Colonic mucosa (tissue), 4 donors: ENCODE results near the gene DGKI. TPM values are rescaled to one million over a fixed set of nuclear protein-coding genes. Genes with fewer than 3 reads are reported as not detected.

Source experiments
- DNase-seq: peaks from one replicate; pipeline ENCODE4 v3.0.0-alpha.2; 2020
- H3K27ac ChIP-seq: fragments of 200-600 bp; one replicate; pipeline ENCODE4 v1.8.0; 2021
- H3K27me3 ChIP-seq: fragments of 200-600 bp; one replicate; pipeline ENCODE4 v1.8.0; 2021
- H3K36me3 ChIP-seq: fragments of 200-600 bp; one replicate; pipeline ENCODE4 v1.8.0; 2021
- H3K4me1 ChIP-seq: fragments of 200-600 bp; one replicate; pipeline ENCODE4 v1.8.0; 2021; ENCODE audit warnings: mild to moderate bottlenecking
- H3K4me3 ChIP-seq: fragments of 200-600 bp; one replicate; pipeline ENCODE4 v1.8.0; 2021
- H3K9ac ChIP-seq, 2 donors: one replicate each; pipeline ENCODE4 v1.7.0; 2013; ENCODE audit warnings: control low read depth in 2 of 2, low read depth in 2 of 2, low read length in 2 of 2
- H3K9me3 ChIP-seq: fragments of 200-600 bp; one replicate; pipeline ENCODE4 v1.8.0; 2021
- intact Hi-C: fragments of 100-400 bp; cut with DNase I; formaldehyde crosslinking; loops from one replicate; pipeline ENCODE4 v1.14.1; 2022
- total RNA-seq, 2 donors: library from RNA; stranded (reverse); fragmentation: NEBNext Ultra II Directional in 1 of 2; extraction: Animal tissue kit (Norgen Biotek cat#: 25700) in 1 of 2; gene quantifications; one replicate each; pipeline ENCODE4 v1.2.1, GENCODE V29; 2021
- TF ChIP-seq, protein P1 (sequence below): fragments of 200-600 bp; IDR thresholded peaks from one replicate; pipeline ENCODE4 v1.8.0; 2022; ENCODE audit warnings: antibody characterized with exemption, mild to moderate bottlenecking
- donor health status: healthy.
- donor health status: DM: no; HTN: no; CAD: no.
- donor health status: DM: no; HTN: no; CAD: no.

The DGKI gene
- total RNA-seq, 2 donors from 2014 or later, result 0.35 to 0.67 TPM

GRCh38 chr7:137772748-137773147, 74.0 kb downstream of the DGKI start:
- Histone ChIP-seq H3K27me3 (no peaks in the 10 kb centered on the region), H3K4me3 (no peak overlapping the region), H3K27ac (no peak overlapping the region), H3K36me3 (no peaks in the 10 kb centered on the region), H3K9ac (no peak overlapping the region), H3K9me3 (no peaks in the 10 kb centered on the region), H3K4me1 (no peaks in the 10 kb centered on the region)
- DNase-seq, result no peak
- TF ChIP-seq, protein P1, sequence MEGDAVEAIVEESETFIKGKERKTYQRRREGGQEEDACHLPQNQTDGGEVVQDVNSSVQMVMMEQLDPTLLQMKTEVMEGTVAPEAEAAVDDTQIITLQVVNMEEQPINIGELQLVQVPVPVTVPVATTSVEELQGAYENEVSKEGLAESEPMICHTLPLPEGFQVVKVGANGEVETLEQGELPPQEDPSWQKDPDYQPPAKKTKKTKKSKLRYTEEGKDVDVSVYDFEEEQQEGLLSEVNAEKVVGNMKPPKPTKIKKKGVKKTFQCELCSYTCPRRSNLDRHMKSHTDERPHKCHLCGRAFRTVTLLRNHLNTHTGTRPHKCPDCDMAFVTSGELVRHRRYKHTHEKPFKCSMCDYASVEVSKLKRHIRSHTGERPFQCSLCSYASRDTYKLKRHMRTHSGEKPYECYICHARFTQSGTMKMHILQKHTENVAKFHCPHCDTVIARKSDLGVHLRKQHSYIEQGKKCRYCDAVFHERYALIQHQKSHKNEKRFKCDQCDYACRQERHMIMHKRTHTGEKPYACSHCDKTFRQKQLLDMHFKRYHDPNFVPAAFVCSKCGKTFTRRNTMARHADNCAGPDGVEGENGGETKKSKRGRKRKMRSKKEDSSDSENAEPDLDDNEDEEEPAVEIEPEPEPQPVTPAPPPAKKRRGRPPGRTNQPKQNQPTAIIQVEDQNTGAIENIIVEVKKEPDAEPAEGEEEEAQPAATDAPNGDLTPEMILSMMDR, result no peak
- intact Hi-C loops, result no loop called here

- no peaks in the 10 kb centered on the region for H3K9me3 ChIP-seq
- no peaks in the 10 kb centered on the region for H3K27me3 ChIP-seq
- H3K9ac ChIP-seq, result no peak overlapping the region
- H3K4me1 ChIP-seq, result no peaks in the 10 kb centered on the region
- TF ChIP-seq, protein P1, result no peak
- no peak overlapping the region for H3K4me3 ChIP-seq
- no peaks in the 10 kb centered on the region for H3K36me3 ChIP-seq
- intact Hi-C loops, result no loop called here
- no peak for DNase-seq
- no peak overlapping the region for H3K27ac ChIP-seq
Observed at GRCh38 chr7:137772316-137772715, 74.5 kb downstream of the DGKI start.

GRCh38 chr7:137771679-137772078, 75.1 kb downstream of the DGKI start:
- Histone ChIP-seq H3K9ac (no peak overlapping the region), H3K27me3 (no peaks in the 10 kb centered on the region), H3K27ac (no peak overlapping the region), H3K4me3 (no peak overlapping the region), H3K4me1 (no peaks in the 10 kb centered on the region), H3K36me3 (no peaks in the 10 kb centered on the region), H3K9me3 (no peaks in the 10 kb centered on the region)
- intact Hi-C loops, result no loop called here
- no peak for DNase-seq
- TF ChIP-seq, protein P1, result no peak

- H3K27ac ChIP-seq, result no peak overlapping the region
- no peaks in the 10 kb centered on the region for H3K27me3 ChIP-seq
- no peak for DNase-seq
- TF ChIP-seq, protein P1, result no peak
- intact Hi-C loops, result no loop called here
- H3K36me3 ChIP-seq, result no peaks in the 10 kb centered on the region
- no peaks in the 10 kb centered on the region for H3K4me1 ChIP-seq
- no peak overlapping the region for H3K9ac ChIP-seq
- no peak overlapping the region for H3K4me3 ChIP-seq
- no peaks in the 10 kb centered on the region for H3K9me3 ChIP-seq
Observed at GRCh38 chr7:137771273-137771672, 75.5 kb downstream of the DGKI start.

DNA sequence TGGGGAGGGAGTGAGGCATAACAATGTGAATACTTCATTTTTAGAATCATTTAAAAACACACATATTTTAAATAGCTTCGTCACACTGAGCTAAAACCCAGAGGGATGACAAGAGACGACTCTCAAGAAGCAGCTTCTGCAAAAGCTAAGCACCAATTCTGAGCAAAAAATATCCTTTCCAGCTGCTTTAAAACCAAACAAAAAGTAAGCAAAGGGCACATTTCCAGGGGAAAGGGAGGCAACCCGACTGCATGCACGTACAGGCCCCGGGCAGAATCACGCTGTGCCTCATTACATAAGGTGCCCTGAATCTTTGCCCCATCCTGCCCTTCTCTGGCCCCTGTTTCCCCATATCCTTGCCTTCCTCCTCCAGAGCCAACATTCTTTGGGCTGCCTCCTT, 78.4 kb downstream of the DGKI start:
- H3K4me3 ChIP-seq, result no peak overlapping the region
- no peak overlapping the region for H3K27ac ChIP-seq
- no peaks in the 10 kb centered on the region for H3K4me1 ChIP-seq
- H3K9ac ChIP-seq, result no peak overlapping the region
- no peaks in the 10 kb centered on the region for H3K9me3 ChIP-seq
- DNase-seq, result no peak
- intact Hi-C loops, result no loop called here
- no peaks in the 10 kb centered on the region for H3K36me3 ChIP-seq
- no peaks in the 10 kb centered on the region for H3K27me3 ChIP-seq
- TF ChIP-seq, protein P1, result no peak

DNA sequence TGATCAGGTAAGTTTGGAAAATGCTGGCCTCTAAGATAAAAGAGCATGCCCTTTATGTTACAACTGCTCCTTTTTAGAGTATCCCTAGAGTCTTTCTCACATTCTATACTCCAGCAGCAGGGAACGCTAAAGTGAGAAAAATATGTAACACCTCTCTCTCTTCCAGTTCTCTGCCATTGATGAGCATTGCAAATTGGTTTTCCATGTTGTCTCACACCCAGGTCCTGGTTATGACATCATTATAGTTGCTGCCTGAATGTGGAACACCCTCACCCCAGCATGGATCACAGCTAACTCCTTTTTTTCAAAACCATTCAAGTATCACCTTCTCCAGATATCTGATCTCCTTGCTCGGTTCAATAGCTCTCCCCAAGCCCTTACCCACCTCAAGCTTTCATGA, 84.4 kb downstream of the DGKI start:
- Histone ChIP-seq H3K4me3 (no peak overlapping the region), H3K27ac (no peak overlapping the region), H3K36me3 (no peaks in the 10 kb centered on the region), H3K4me1 (no peaks in the 10 kb centered on the region), H3K9me3 (no peaks in the 10 kb centered on the region), H3K27me3 (no peaks in the 10 kb centered on the region), H3K9ac (no peak overlapping the region)
- DNase-seq, result no peak
- intact Hi-C loops, result no loop called here
- TF ChIP-seq, protein P1, result no peak
